GM18867 (cell line): Measurements from ENCODE around the gene GNB1.
"Not testable (repeated sequence)": the region's sequence is repeated elsewhere in the genome, so short reads cannot be mapped to it uniquely, and the experiment has no call there.

Source experiments
- ATAC-seq: cut with Tn5 transposase; IDR thresholded peaks from one replicate; pipeline ENCODE4 v1.9.1; 2021; ENCODE audit warnings: mild to moderate bottlenecking, moderate library complexity; ENCODE audit not compliant: unreplicated experiment

The GNB1 gene

DNA sequence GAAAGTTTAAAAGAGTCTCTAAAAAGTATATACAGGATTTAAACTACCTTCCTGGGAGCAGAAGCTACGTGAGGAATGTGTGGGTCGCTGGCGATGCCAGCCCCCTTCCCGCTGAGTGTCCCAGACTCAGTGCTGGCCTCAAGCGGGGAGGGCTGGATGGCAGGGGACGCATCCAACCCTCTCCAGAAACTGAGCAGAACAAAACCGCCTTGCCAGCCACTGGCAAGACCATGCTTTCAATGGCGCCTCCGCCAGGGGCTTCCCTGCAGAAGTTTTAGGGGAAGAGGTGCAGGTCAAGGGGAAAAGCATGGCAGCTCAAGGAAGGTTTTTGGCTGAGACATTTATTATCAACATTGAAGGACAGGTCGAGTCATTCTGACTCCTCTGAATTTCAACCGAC lies 138.7 kb downstream of the GNB1 start:
- ATAC-seq, result no peak

GRCh38 chr1:1749941-1750340 lies 140.9 kb downstream of the GNB1 start:
- ATAC-seq, result not testable (repeated sequence)

GRCh38 chr1:1748686-1749321 lies 142.1 kb downstream of the GNB1 start:
- ATAC-seq, result no peak

DNA sequence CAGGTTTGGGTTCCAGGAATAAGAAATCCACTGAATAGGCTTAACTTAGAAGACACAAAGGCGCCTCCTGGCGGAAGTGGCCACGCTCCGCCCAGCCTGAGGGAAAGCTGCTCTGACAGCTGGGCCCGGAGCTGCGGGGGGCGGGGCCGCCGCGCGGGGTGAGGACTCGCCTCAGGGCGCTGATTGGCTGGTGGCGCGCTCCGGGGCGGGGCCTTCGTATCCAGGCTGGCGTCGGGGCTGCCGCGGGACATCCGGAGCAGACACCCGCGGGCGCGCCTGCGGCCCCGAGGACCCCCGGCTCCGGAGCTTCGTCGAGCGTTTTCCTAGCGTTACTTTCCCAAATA lies 144.3 kb downstream of the GNB1 start:
- peak; percentile 78 for ATAC-seq

- peak; percentile 67 for ATAC-seq
These were observed 145.0 kb downstream of the GNB1 start for GRCh38 chr1:1745651-1746565.

DNA sequence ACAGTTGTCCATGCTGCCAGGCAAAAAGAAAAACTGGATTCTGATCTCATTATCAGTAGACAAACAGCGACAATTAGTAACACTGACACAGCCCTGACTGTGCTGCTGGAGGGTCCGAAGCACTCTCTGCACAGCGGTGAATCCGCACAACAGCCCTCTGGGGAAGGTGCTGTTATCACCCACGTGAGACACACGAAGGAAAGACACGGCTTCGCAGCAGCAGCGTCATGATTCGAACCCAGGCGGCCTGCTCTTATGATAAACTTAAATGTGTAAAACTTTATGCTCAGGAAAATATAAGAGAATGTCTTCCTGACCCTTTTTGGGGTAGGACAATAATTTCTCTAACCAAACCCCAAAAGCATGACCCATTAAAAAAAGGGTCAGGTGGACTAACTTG lies 148.4 kb downstream of the GNB1 start:
- not testable (repeated sequence) for ATAC-seq

GRCh38 chr1:1741013-1741412 lies 149.9 kb downstream of the GNB1 start:
- not testable (repeated sequence) for ATAC-seq

DNA sequence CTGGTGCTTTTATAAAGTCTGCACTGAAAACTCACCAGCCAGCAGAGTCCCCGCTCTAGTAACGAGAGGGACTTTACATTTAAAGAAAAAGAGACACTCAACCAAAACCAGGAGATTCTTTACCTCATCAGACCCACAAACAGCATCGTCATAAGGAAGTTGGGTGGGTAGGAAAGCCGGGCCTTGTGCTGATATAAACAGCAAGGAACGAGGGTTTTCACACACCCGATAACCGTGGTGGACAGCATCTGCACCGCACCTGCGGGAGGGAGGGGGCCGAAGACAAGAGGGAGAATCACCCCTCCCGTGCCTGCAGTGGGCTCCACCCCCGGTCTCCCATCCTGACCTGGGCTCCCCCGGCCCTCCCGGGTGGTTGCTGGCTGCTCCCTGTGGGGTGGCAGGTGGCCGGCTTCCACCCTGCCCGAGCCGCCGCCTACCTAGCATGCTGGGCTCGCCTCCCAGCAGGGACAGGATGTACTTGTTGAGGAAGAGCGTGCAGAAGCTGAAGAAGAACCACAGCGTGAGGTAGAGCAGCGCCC lies 152.0 kb downstream of the GNB1 start:
- ATAC-seq, result not testable (repeated sequence)

DNA sequence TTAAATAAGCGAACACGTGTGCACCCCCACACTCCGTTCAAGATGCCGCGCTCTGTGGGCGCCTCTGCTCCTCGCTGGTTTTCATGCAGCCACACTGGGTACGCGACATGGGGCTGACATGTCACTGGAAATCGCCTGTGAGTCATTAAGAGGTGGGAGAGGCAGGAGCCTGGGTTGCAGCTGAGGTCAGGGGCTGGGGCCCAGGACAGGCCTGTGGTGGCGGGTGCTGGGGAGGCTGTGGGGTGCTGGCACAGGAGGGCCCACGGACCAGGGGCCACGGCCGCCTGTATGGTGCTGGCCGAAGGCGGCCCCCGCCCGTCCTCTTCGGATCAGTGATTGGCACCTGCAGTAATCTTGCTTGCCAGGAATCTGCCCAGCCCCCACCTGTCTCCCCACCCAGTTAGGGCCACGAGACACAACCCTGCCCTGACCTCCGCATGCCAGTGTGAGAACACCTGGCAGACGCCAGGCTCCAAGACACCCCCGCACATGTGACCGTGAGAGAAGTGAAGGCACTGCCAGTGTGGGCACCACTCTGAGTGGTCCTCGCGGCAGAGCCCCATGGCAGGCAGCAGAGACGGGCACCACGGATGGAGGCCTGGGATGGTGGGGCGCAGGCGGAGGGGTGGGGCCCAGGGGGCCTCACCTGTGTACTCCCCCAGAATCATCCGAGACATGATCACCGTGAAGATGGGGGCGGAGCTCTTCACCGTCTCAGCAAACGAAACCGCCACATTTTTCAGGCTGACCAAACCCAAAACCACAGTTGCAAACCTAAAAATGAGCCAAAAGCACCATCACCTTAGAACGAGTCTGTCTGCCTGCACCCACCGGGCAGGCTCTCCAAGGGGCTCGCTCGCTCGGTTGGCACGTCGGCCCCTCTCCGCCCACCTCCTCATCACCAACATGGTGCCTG lies 153.0 kb downstream of the GNB1 start:
- ATAC-seq, result peak; percentile 51
